Lower lobe of right lung (tissue), 2 donors: ENCODE results near the gene OR52E1. TPM values are rescaled to one million over a fixed set of nuclear protein-coding genes. Genes with fewer than 3 reads are reported as not detected.

Experiments used
- ATAC-seq, 2 donors: fragments of 200-7000 bp; cut with Tn5 transposase; one replicate each; pipeline ENCODE4 v1.9.1; 2020 to 2022; ENCODE audit warnings: mild to moderate bottlenecking in 2 of 2, moderate library complexity in 2 of 2
- DNase-seq: peaks from one replicate; pipeline ENCODE4 v3.0.0-alpha.2; 2020
- H3K27ac ChIP-seq: fragments of 200-600 bp; one replicate; pipeline ENCODE4 v1.8.0; 2022
- H3K27me3 ChIP-seq: fragments of 200-600 bp; one replicate; pipeline ENCODE4 v1.8.0; 2022; ENCODE audit warnings: low read depth
- H3K36me3 ChIP-seq: fragments of 200-600 bp; one replicate; pipeline ENCODE4 v1.8.0; 2022; ENCODE audit warnings: mild to moderate bottlenecking
- H3K4me1 ChIP-seq: fragments of 200-600 bp; one replicate; pipeline ENCODE4 v1.8.0; 2022
- H3K4me3 ChIP-seq: fragments of 200-600 bp; one replicate; pipeline ENCODE4 v1.8.0; 2022; ENCODE audit warnings: mild to moderate bottlenecking
- H3K9me3 ChIP-seq: fragments of 200-600 bp; one replicate; pipeline ENCODE4 v1.8.0; 2022
- CTCF ChIP-seq: fragments of 200-600 bp; IDR thresholded peaks from one replicate; pipeline ENCODE4 v1.8.0; 2022; ENCODE audit warnings: antibody characterized with exemption, mild to moderate bottlenecking
- intact Hi-C: fragments of 100-400 bp; cut with DNase I; formaldehyde crosslinking; loops from one replicate; pipeline ENCODE4 v1.11.0; 2022
- total RNA-seq: library from RNA; stranded (reverse); fragmentation: NEBNext Ultra II Directional; extraction: Animal tissue kit (Norgen Biotek cat#: 25700); gene quantifications from one replicate; pipeline ENCODE4 v1.2.1, GENCODE V29; 2021
- donor health status: DM: no; HTN: yes; CAD: no; lungs with severe emphysema.

OR52E1 gene
- total RNA-seq, 1 donor from 2014 or later = not detected

GRCh38 chr11:5092821-5093585, 23.6 kb downstream of the OR52E1 start:
- H3K4me3 ChIP-seq = no peak overlapping the region
- no peak for TF ChIP-seq CTCF
- DNase-seq = no peak
- H3K4me1 ChIP-seq = no peaks in the 10 kb centered on the region
- no peaks in the 10 kb centered on the region for H3K27me3 ChIP-seq
- no peak overlapping the region for H3K27ac ChIP-seq
- no peaks in the 10 kb centered on the region for H3K9me3 ChIP-seq
- intact Hi-C loops = no loop called here
- no peaks in the 10 kb centered on the region for H3K36me3 ChIP-seq
- ATAC-seq = no peak

- TF ChIP-seq CTCF = no peak
- ATAC-seq (no peak), DNase-seq (no peak)
Observed at GRCh38 chr11:5096011-5096410, 26.6 kb downstream of the OR52E1 start.

GRCh38 chr11:5102246-5102645, 32.9 kb downstream of the OR52E1 start:
- Histone ChIP-seq H3K36me3 (no peaks in the 10 kb centered on the region), H3K27ac (no peak overlapping the region), H3K27me3 (no peaks in the 10 kb centered on the region), H3K9me3 (no peaks in the 10 kb centered on the region), H3K4me1 (no peaks in the 10 kb centered on the region), H3K4me3 (no peak overlapping the region)
- intact Hi-C loops = no loop called here
- ATAC-seq = no peak
- no peak for DNase-seq
- TF ChIP-seq CTCF = no peak

More at GRCh38 chr11:5096011-5096410, 26.6 kb downstream of the OR52E1 start:
- Histone ChIP-seq H3K4me3 (no peak overlapping the region), H3K4me1 (no peaks in the 10 kb centered on the region), H3K27ac (no peak overlapping the region), H3K27me3 (no peaks in the 10 kb centered on the region), H3K9me3 (no peaks in the 10 kb centered on the region), H3K36me3 (no peaks in the 10 kb centered on the region)
- intact Hi-C loops = no loop called here

- no peak for TF ChIP-seq CTCF
- H3K9me3 ChIP-seq = no peaks in the 10 kb centered on the region
- no peaks in the 10 kb centered on the region for H3K36me3 ChIP-seq
- intact Hi-C loops = no loop called here
- ATAC-seq = no peak
- no peaks in the 10 kb centered on the region for H3K27me3 ChIP-seq
- H3K4me3 ChIP-seq = no peak overlapping the region
- no peak for DNase-seq
- no peaks in the 10 kb centered on the region for H3K4me1 ChIP-seq
- H3K27ac ChIP-seq = no peak overlapping the region
Observed at GRCh38 chr11:5103066-5103465, 33.7 kb downstream of the OR52E1 start.

- no peak overlapping the region for H3K27ac ChIP-seq
- no peaks in the 10 kb centered on the region for H3K9me3 ChIP-seq
- H3K36me3 ChIP-seq = no peaks in the 10 kb centered on the region
- no peak for DNase-seq
- ATAC-seq = no peak
- H3K27me3 ChIP-seq = no peaks in the 10 kb centered on the region
- intact Hi-C loops = no loop called here
- no peak for TF ChIP-seq CTCF
- H3K4me1 ChIP-seq = no peaks in the 10 kb centered on the region
- no peak overlapping the region for H3K4me3 ChIP-seq
Observed at GRCh38 chr11:5107285-5107684, 37.9 kb downstream of the OR52E1 start.
